Measurements from ENCODE around the gene MAST4. TPM values are rescaled to one million over a fixed set of nuclear protein-coding genes. Genes with fewer than 3 reads are reported as not detected.

The MAST4 gene
- total and polyA plus RNA-seq, 2 of the 8 experiments (the other 6 are each of a cell fraction or from before 2014, with no cell fraction given): 1.5 to 2.6 TPM

GRCh38 chr5:67014957-67015400, 418.8 kb downstream of the MAST4 start (continued):
- TF ChIP-seq CHD7 (IDR thresholded peaks at IDR 0.05; ENCODE audit: insufficient replicate concordance, low read length) (no peak), GTF2F1 (IDR thresholded peaks at IDR 0.05; ENCODE audit: borderline replicate concordance, low read depth, low read length) (no peak), TAF1 (IDR thresholded peaks at IDR 0.05; ENCODE audit: low read depth, low read length) (no peak), BRCA1 (IDR thresholded peaks at IDR 0.05; ENCODE audit: low read depth, low read length) (no peak), TCF12 (IDR thresholded peaks at IDR 0.05; ENCODE audit: low read depth, low read length) (no peak), E2F6 (IDR thresholded peaks at IDR 0.05) (no peak)

All from H1 (cell line).